Inflammatory macrophage treated with lipopolysaccharide for 4 hours (primary cell): ENCODE measurements around the gene DYNC1H1.
"Not testable (repeated sequence)": the region's sequence is repeated elsewhere in the genome, so short reads cannot be mapped to it uniquely, and the experiment has no call there.

Experiments used
- DNase-seq: peaks from one replicate; pipeline ENCODE4 v3.0.0-alpha.2; 2020

The DYNC1H1 gene

GRCh38 chr14:101965770-101966722 lies 1.7 kb downstream of the DYNC1H1 start:
- DNase-seq, result no peak

- DNase-seq, result no peak
Observed at GRCh38 chr14:101966742-101967141, 2.4 kb downstream of the DYNC1H1 start.

GRCh38 chr14:101968186-101968585 lies 3.8 kb downstream of the DYNC1H1 start:
- no peak for DNase-seq

- DNase-seq, result no peak
Observed at GRCh38 chr14:101969481-101969880, 5.1 kb downstream of the DYNC1H1 start.

GRCh38 chr14:101970830-101971400 lies 6.5 kb downstream of the DYNC1H1 start:
- DNase-seq, result no peak

- DNase-seq, result not testable (repeated sequence)
Observed at GRCh38 chr14:101971458-101971857, 7.1 kb downstream of the DYNC1H1 start.

- DNase-seq, result peak; percentile 99
Observed at GRCh38 chr14:101972126-101972866, 7.9 kb downstream of the DYNC1H1 start.

- DNase-seq, result peak; percentile 22
Observed at GRCh38 chr14:101973356-101973755, 9.0 kb downstream of the DYNC1H1 start.

- DNase-seq, result no peak
Observed at GRCh38 chr14:101975231-101975630, 10.9 kb downstream of the DYNC1H1 start.

- DNase-seq, result no peak
Observed at GRCh38 chr14:101977311-101978071, 13.1 kb downstream of the DYNC1H1 start.

- DNase-seq, result no peak
Observed at GRCh38 chr14:101979666-101980065, 15.3 kb downstream of the DYNC1H1 start.

GRCh38 chr14:101980251-101980650 lies 15.9 kb downstream of the DYNC1H1 start:
- DNase-seq, result no peak

- DNase-seq, result peak; percentile 62
Observed at GRCh38 chr14:101980700-101981099, 16.3 kb downstream of the DYNC1H1 start.

GRCh38 chr14:101982621-101983020 lies 18.2 kb downstream of the DYNC1H1 start:
- no peak for DNase-seq

GRCh38 chr14:101984831-101985230 lies 20.5 kb downstream of the DYNC1H1 start:
- DNase-seq, result not testable (repeated sequence)

GRCh38 chr14:101985957-101986356 lies 21.6 kb downstream of the DYNC1H1 start:
- no peak for DNase-seq

GRCh38 chr14:101986953-101987352 lies 22.6 kb downstream of the DYNC1H1 start:
- DNase-seq, result no peak

GRCh38 chr14:101988377-101988776 lies 24.0 kb downstream of the DYNC1H1 start:
- no peak for DNase-seq

GRCh38 chr14:101991352-101991751 lies 27.0 kb downstream of the DYNC1H1 start:
- no peak for DNase-seq

GRCh38 chr14:101992708-101993107 lies 28.3 kb downstream of the DYNC1H1 start:
- DNase-seq, result peak; percentile 38

GRCh38 chr14:101997429-101998336 lies 33.3 kb downstream of the DYNC1H1 start:
- no peak for DNase-seq

GRCh38 chr14:102000902-102001301 lies 36.5 kb downstream of the DYNC1H1 start:
- no peak for DNase-seq
